Caco-2 (cell line): Measurements from ENCODE around the gene APC2. TPM values are rescaled to one million over a fixed set of nuclear protein-coding genes. Genes with fewer than 3 reads are reported as not detected.
"Not testable (repeated sequence)": the region's sequence is repeated elsewhere in the genome, so short reads cannot be mapped to it uniquely, and the experiment has no call there.

ENCODE experiments used
- BruUV-seq: library from RNA; stranded (reverse); fragments of 400-500 nt; replicated peaks from 2 replicates; lab custom pipeline; 2021; lab: Mats Ljungman, UMichigan
- CTCF ChIA-PET: fragments of 300-600 bp; sonication (Branson Sonifier 250); formaldehyde crosslinking; loops from one replicate; lab custom pipeline; 2022; ENCODE audit warnings: antibody characterized with exemption; lab: Charles Lee
- POLR2A ChIA-PET: fragments of 300-600 bp; sonication (Branson Sonifier 250); formaldehyde crosslinking; loops from one replicate; lab custom pipeline; 2022; ENCODE audit warnings: antibody characterized with exemption; lab: Charles Lee
- DNase-seq, 2 experiments: peaks; one replicate each; pipeline versions ENCODE4 v3.0.0 to v3.0.0-alpha.2; 2020 to 2022
- H3K27me3 ChIP-seq: replicated peaks from 2 replicates; pipeline ENCODE4 v1.6.0; 2011; ENCODE audit warnings: low read length; ENCODE audit not compliant: control insufficient read depth, insufficient read depth
- H3K36me3 ChIP-seq: 2 replicates; pipeline ENCODE4 v1.5.1; 2011; ENCODE audit warnings: low read length; ENCODE audit not compliant: control insufficient read depth, insufficient read depth
- H3K4me1 ChIP-seq: fragments of 250-450 bp; sonication (Bioruptor Pico); 2 replicates; pipeline ENCODE4 v1.5.1; 2020; ENCODE audit warnings: mild to moderate bottlenecking
- H3K4me3 ChIP-seq: 2 replicates; pipeline ENCODE4 v1.5.1; 2011; ENCODE audit warnings: low read depth, mild to moderate bottlenecking, control low read depth, low read length
- H3K9me3 ChIP-seq: fragments of 250-450 bp; sonication (Bioruptor Pico); 2 replicates; pipeline ENCODE4 v1.5.1; 2020; ENCODE audit warnings: mild to moderate bottlenecking, moderate library complexity
- H3K27ac Mint-ChIP-seq: one replicate; pipeline ENCODE4 v1.8.0; 2022; ENCODE audit warnings: mixed read lengths; ENCODE audit not compliant: unreplicated experiment
- H3K27me3 Mint-ChIP-seq: one replicate; pipeline ENCODE4 v1.8.0; 2022; ENCODE audit warnings: mixed read lengths; ENCODE audit not compliant: insufficient read depth, unreplicated experiment
- H3K36me3 Mint-ChIP-seq: one replicate; pipeline ENCODE4 v1.8.0; 2022; ENCODE audit warnings: mild to moderate bottlenecking, mixed read lengths; ENCODE audit not compliant: insufficient read depth, unreplicated experiment
- H3K4me1 Mint-ChIP-seq: one replicate; pipeline ENCODE4 v1.8.0; 2022; ENCODE audit warnings: low read depth, mixed read lengths; ENCODE audit not compliant: unreplicated experiment
- H3K4me3 Mint-ChIP-seq: one replicate; pipeline ENCODE4 v1.8.0; 2022; ENCODE audit warnings: mild to moderate bottlenecking, moderate library complexity, mixed read lengths; ENCODE audit not compliant: unreplicated experiment
- H3K9me3 Mint-ChIP-seq: one replicate; pipeline ENCODE4 v1.8.0; 2022; ENCODE audit warnings: mixed read lengths; ENCODE audit not compliant: unreplicated experiment
- CTCF ChIP-seq, 2 experiments: fragments of 200-600 bp in 1 of 2; IDR thresholded peaks; 1 replicate in 1 of 2; 2 replicates in 1 of 2; pipeline versions ENCODE4 v1.5.1 to v1.8.0; 2011 to 2022; ENCODE audit warnings: antibody characterized with exemption in 1 of 2, control low read depth in 1 of 2, inconsistent platforms in 1 of 2, low read depth in 1 of 2, low read length in 1 of 2, mild to moderate bottlenecking in 1 of 2, moderate library complexity in 1 of 2; ENCODE audit not compliant: insufficient read depth in 1 of 2, severe bottlenecking in 1 of 2, unreplicated experiment in 1 of 2
- intact Hi-C: fragments of 100-400 bp; cut with micrococcal nuclease; formaldehyde crosslinking; loops from one replicate; pipeline ENCODE4 v1.10.0; 2022; ENCODE audit not compliant: unreplicated experiment
- total RNA-seq: library from RNA; stranded (reverse); gene quantifications from 2 replicates; pipeline ENCODE4 v1.2.3, GENCODE V29; 2022

Gene APC2
- total RNA-seq, 1 experiment from 2014 or later, result 9.5 TPM

GRCh38 chr19:1496714-1497577, 47.0 kb downstream of the APC2 start:
- Mint-ChIP-seq H3K27ac (peak overlapping the region; percentile 66), H3K4me1 (peaks cover 17% of the 10 kb centered on the region), H3K4me3 (no peak overlapping the region), H3K36me3 (peaks cover 28% of the 10 kb centered on the region), H3K9me3 (no peaks in the 10 kb centered on the region), H3K27me3 (no peaks in the 10 kb centered on the region)
- peaks cover 54% of the 10 kb centered on the region for H3K4me1 ChIP-seq
- DNase-seq, result no peak
- peaks cover 6% of the 10 kb centered on the region; the same call in 1 of the 2 replicates for H3K9me3 ChIP-seq
- no peaks in the 10 kb centered on the region; the same call in none of the 2 replicates for H3K36me3 ChIP-seq
- TF ChIP-seq CTCF (IDR thresholded peaks at IDR 0.05; ENCODE audit: insufficient read depth in 1 of 2, low read depth in 1 of 2, low read length in 1 of 2, severe bottlenecking in 1 of 2, unreplicated experiment in 1 of 2), result no peak
- no peak overlapping the region for H3K4me3 ChIP-seq
- ChIA-PET POLR2A (no interaction called here), CTCF (no interaction called here)
- no peaks in the 10 kb centered on the region for H3K27me3 ChIP-seq
- BruUV-seq, result no TSS peak
- intact Hi-C loops, result no loop called here

GRCh38 chr19:1497578-1498235, 47.8 kb downstream of the APC2 start:
- H3K36me3 Mint-ChIP-seq, result peaks cover 30% of the 10 kb centered on the region
- no peaks in the 10 kb centered on the region; the same call in none of the 2 replicates for H3K36me3 ChIP-seq
- peaks cover 10% of the 10 kb centered on the region for H3K4me1 Mint-ChIP-seq
- H3K4me1 ChIP-seq, result peaks cover 46% of the 10 kb centered on the region
- CTCF ChIA-PET, result interaction anchor here (0.7 kb wide), 1 partner anchor 104 kb away, joined by 4 read pairs; no protein-coding TSS in a partner anchor
- H3K4me3 Mint-ChIP-seq, result no peak overlapping the region
- no peaks in the 10 kb centered on the region for H3K27me3 ChIP-seq
- no peaks in the 10 kb centered on the region for H3K9me3 Mint-ChIP-seq
- TF ChIP-seq CTCF (IDR thresholded peaks at IDR 0.05; ENCODE audit: insufficient read depth in 1 of 2, low read depth in 1 of 2, low read length in 1 of 2, severe bottlenecking in 1 of 2, unreplicated experiment in 1 of 2), result no peak
- H3K27me3 Mint-ChIP-seq, result no peaks in the 10 kb centered on the region
- DNase-seq, result no peak
- intact Hi-C loops, result no loop called here
- peak overlapping the region; percentile 66 for H3K27ac Mint-ChIP-seq
- POLR2A ChIA-PET, result interaction anchor here (0.6 kb wide), 1 partner anchor 184 kb away, joined by 4 read pairs; no protein-coding TSS in a partner anchor
- no TSS peak for BruUV-seq
- no peak overlapping the region for H3K4me3 ChIP-seq
- peaks cover 6% of the 10 kb centered on the region; the same call in 1 of the 2 replicates for H3K9me3 ChIP-seq

GRCh38 chr19:1499231-1499630, 49.3 kb downstream of the APC2 start:
- BruUV-seq, H3K4me1 Mint-ChIP-seq, CTCF ChIA-PET, H3K36me3 ChIP-seq, H3K4me3 Mint-ChIP-seq, H3K27ac Mint-ChIP-seq, H3K27me3 Mint-ChIP-seq, H3K27me3 ChIP-seq, DNase-seq, H3K9me3 Mint-ChIP-seq, H3K4me3 ChIP-seq, POLR2A ChIA-PET, intact Hi-C loops, H3K9me3 ChIP-seq: not testable (repeated sequence)
- peaks cover 31% of the 10 kb centered on the region for H3K4me1 ChIP-seq
- H3K36me3 Mint-ChIP-seq, result peaks cover 30% of the 10 kb centered on the region
